H9 (cell line): ENCODE data around the gene LGALS9. TPM values are rescaled to one million over a fixed set of nuclear protein-coding genes. Genes with fewer than 3 reads are reported as not detected.

Source experiments
- DNase-seq: peaks from one replicate; pipeline ENCODE4 v3.0.0-alpha.2; 2017
- H2AFZ ChIP-seq: one replicate; pipeline ENCODE4 v1.6.1; 2013; ENCODE audit warnings: mild to moderate bottlenecking, low read length, control low read depth, moderate library complexity
- H2AK5ac ChIP-seq: 2 replicates; pipeline ENCODE4 v1.6.1; 2013; ENCODE audit warnings: low read length, control low read depth, mixed read lengths; ENCODE audit not compliant: insufficient read length
- H2BK120ac ChIP-seq: one replicate; pipeline ENCODE4 v1.6.1; 2013; ENCODE audit warnings: low read depth, mild to moderate bottlenecking, low read length, control low read depth, inconsistent platforms; ENCODE audit not compliant: poor library complexity, severe bottlenecking
- H2BK12ac ChIP-seq: 2 replicates; pipeline ENCODE4 v1.6.1; 2013; ENCODE audit warnings: low read length, control low read depth, mixed read lengths, low read depth; ENCODE audit not compliant: insufficient read length
- H2BK15ac ChIP-seq: 2 replicates; pipeline ENCODE4 v1.6.1; 2013; ENCODE audit warnings: low read depth, low read length, control low read depth
- H2BK20ac ChIP-seq: one replicate; pipeline ENCODE4 v1.6.1; 2013; ENCODE audit warnings: low read depth, mild to moderate bottlenecking, low read length, control low read depth, inconsistent platforms; ENCODE audit not compliant: poor library complexity, severe bottlenecking
- H2BK5ac ChIP-seq: 2 replicates; pipeline ENCODE4 v1.6.1; 2013; ENCODE audit warnings: low read length, control low read depth, mixed read lengths; ENCODE audit not compliant: insufficient read length
- H3K14ac ChIP-seq: 2 replicates; pipeline ENCODE4 v1.6.1; 2013; ENCODE audit warnings: low read length, control low read depth; ENCODE audit not compliant: insufficient read depth
- H3K18ac ChIP-seq: 2 replicates; pipeline ENCODE4 v1.6.1; 2013; ENCODE audit warnings: low read depth, mild to moderate bottlenecking, mixed read lengths, low read length, control low read depth; ENCODE audit not compliant: insufficient read length
- H3K23ac ChIP-seq: 2 replicates; pipeline ENCODE4 v1.6.1; 2013; ENCODE audit warnings: low read length, control low read depth, mixed read lengths, low read depth; ENCODE audit not compliant: insufficient read length
- H3K23me2 ChIP-seq: 2 replicates; pipeline ENCODE4 v1.6.1; 2013; ENCODE audit warnings: low read depth, mild to moderate bottlenecking, mixed read lengths, low read length, control low read depth; ENCODE audit not compliant: insufficient read length, poor library complexity, severe bottlenecking
- H3K27ac ChIP-seq: 2 replicates; pipeline ENCODE4 v1.5.1; 2013; ENCODE audit warnings: low read length, control low read depth, mixed read lengths, low read depth; ENCODE audit not compliant: insufficient read length
- H3K27me3 ChIP-seq: 2 replicates; pipeline ENCODE4 v1.6.1; 2013; ENCODE audit warnings: low read length, control low read depth, inconsistent platforms; ENCODE audit not compliant: insufficient read depth
- H3K4ac ChIP-seq: 2 replicates; pipeline ENCODE4 v1.6.1; 2013; ENCODE audit warnings: low read depth, mild to moderate bottlenecking, control low read depth, inconsistent platforms, low read length, moderate library complexity
- H3K4me1 ChIP-seq: 2 replicates; pipeline ENCODE4 v1.6.1; 2013; ENCODE audit warnings: low read length, control low read depth, inconsistent platforms; ENCODE audit not compliant: insufficient read depth
- H3K4me2 ChIP-seq: 2 replicates; pipeline ENCODE4 v1.6.1; 2013; ENCODE audit warnings: low read length, control low read depth, mixed read lengths; ENCODE audit not compliant: insufficient read length, insufficient read depth
- H3K56ac ChIP-seq: 2 replicates; pipeline ENCODE4 v1.6.1; 2013; ENCODE audit warnings: low read depth, mild to moderate bottlenecking, mixed read lengths, low read length, control low read depth; ENCODE audit not compliant: insufficient read length
- H3K79me1 ChIP-seq: 2 replicates; pipeline ENCODE4 v1.6.1; 2013; ENCODE audit warnings: low read depth, mild to moderate bottlenecking, moderate library complexity, low read length, control low read depth, inconsistent platforms; ENCODE audit not compliant: insufficient read depth, poor library complexity, severe bottlenecking
- H3K79me2 ChIP-seq: 2 replicates; pipeline ENCODE4 v1.6.1; 2013; ENCODE audit warnings: low read length, control low read depth, inconsistent platforms; ENCODE audit not compliant: insufficient read depth
- H3K9ac ChIP-seq: 2 replicates; pipeline ENCODE4 v1.6.1; 2013; ENCODE audit warnings: low read length, control low read depth, mixed read lengths; ENCODE audit not compliant: insufficient read length; ENCODE audit errors: extremely low read depth
- H3K9me3 ChIP-seq: one replicate; pipeline ENCODE4 v1.6.1; 2013; ENCODE audit warnings: low read depth, low read length, inconsistent platforms; ENCODE audit not compliant: control insufficient read depth
- H3T11ph ChIP-seq: one replicate; pipeline ENCODE4 v1.6.1; 2013; ENCODE audit warnings: mild to moderate bottlenecking, low read length, control low read depth, inconsistent platforms
- H4K20me1 ChIP-seq: one replicate; pipeline ENCODE4 v1.6.1; 2013; ENCODE audit not compliant: control insufficient read depth, insufficient read length, insufficient read depth
- H4K5ac ChIP-seq: 2 replicates; pipeline ENCODE4 v1.6.1; 2013; ENCODE audit warnings: low read depth, mild to moderate bottlenecking, mixed read lengths, low read length, control low read depth; ENCODE audit not compliant: insufficient read length
- H4K8ac ChIP-seq: replicated peaks from 2 replicates; pipeline ENCODE4 v1.6.1; 2013; ENCODE audit warnings: low read length, control low read depth, mixed read lengths, low read depth; ENCODE audit not compliant: insufficient read length
- H4K91ac ChIP-seq: 2 replicates; pipeline ENCODE4 v1.6.1; 2013; ENCODE audit warnings: low read depth, mild to moderate bottlenecking, moderate library complexity, mixed read lengths, low read length, control low read depth; ENCODE audit not compliant: insufficient read length
- H3K27ac Mint-ChIP-seq, 3 experiments: 2 replicates in 2 of 3; 3 replicates in 1 of 3; pipeline ENCODE4 v1.8.0; 2020 to 2021; ENCODE audit warnings: mixed read lengths in 3 of 3, mild to moderate bottlenecking in 1 of 3, moderate library complexity in 1 of 3
- H3K27me3 Mint-ChIP-seq: 2 replicates; pipeline ENCODE4 v1.8.0; 2021; ENCODE audit warnings: low read depth, mild to moderate bottlenecking, moderate library complexity, mixed read lengths
- H3K36me3 Mint-ChIP-seq, 3 experiments: 2 replicates in 2 of 3; 3 replicates in 1 of 3; pipeline ENCODE4 v1.8.0; 2020 to 2021; ENCODE audit warnings: low read depth in 3 of 3, mixed read lengths in 3 of 3; ENCODE audit not compliant: insufficient read depth in 1 of 3
- H3K4me1 Mint-ChIP-seq, 2 experiments: 2 replicates each; pipeline ENCODE4 v1.8.0; 2020; ENCODE audit warnings: mixed read lengths in 2 of 2
- H3K4me3 Mint-ChIP-seq, 2 experiments: 2 replicates in 1 of 2; 3 replicates in 1 of 2; pipeline ENCODE4 v1.8.0; 2020 to 2021; ENCODE audit warnings: mild to moderate bottlenecking in 2 of 2, mixed read lengths in 2 of 2, moderate library complexity in 1 of 2
- H3K9me3 Mint-ChIP-seq, 2 experiments: 2 replicates in 1 of 2; 3 replicates in 1 of 2; pipeline ENCODE4 v1.8.0; 2020; ENCODE audit warnings: mild to moderate bottlenecking in 2 of 2, mixed read lengths in 2 of 2, moderate library complexity in 1 of 2
- WGBS: extraction: QIAGEN DNeasy Blood & Tissue Kit; methylation state at CpG from one replicate; pipeline ENCODE4 v1.1.7; 2013; ENCODE audit warnings: missing lambda C conversion rate, low lambda C conversion rate, mixed read lengths; ENCODE audit not compliant: insufficient read length; ENCODE audit errors: extremely low coverage; 5-methylcytosine and 5-hydroxymethylcytosine counted together
- total RNA-seq: library from RNA; stranded (reverse); gene quantifications from 2 replicates; pipeline ENCODE4 v1.2.1, GENCODE V29; 2021
- TF ChIP-seq, protein P1 (sequence below): fragments of 200-600 bp; sonication (generic); conservative IDR thresholded peaks from 3 replicates; pipeline ENCODE4 v1.8.0; 2021; ENCODE audit warnings: antibody characterized with exemption, mild to moderate bottlenecking

LGALS9 gene
- total RNA-seq, 1 experiment from 2014 or later, result 2.5 TPM

DNA sequence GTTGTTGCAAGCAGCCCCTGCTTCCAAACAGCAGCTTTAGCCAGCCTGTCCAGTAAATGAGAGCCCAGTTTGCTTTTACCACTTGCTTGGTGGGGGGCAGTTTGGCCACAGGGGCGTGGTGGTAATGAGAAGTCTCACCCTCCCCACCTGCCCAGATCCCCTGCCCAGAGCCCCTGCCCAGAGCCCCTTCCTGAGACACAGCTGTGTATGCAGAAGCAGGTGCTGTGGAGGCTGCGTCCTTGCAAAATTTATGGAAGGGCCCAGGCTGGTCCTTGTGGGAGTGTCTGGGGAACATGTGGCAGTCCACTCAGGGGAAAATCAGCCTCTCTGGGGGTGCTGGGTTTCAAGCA, 27.6 kb upstream of the LGALS9 start:
- TF ChIP-seq, protein P1, sequence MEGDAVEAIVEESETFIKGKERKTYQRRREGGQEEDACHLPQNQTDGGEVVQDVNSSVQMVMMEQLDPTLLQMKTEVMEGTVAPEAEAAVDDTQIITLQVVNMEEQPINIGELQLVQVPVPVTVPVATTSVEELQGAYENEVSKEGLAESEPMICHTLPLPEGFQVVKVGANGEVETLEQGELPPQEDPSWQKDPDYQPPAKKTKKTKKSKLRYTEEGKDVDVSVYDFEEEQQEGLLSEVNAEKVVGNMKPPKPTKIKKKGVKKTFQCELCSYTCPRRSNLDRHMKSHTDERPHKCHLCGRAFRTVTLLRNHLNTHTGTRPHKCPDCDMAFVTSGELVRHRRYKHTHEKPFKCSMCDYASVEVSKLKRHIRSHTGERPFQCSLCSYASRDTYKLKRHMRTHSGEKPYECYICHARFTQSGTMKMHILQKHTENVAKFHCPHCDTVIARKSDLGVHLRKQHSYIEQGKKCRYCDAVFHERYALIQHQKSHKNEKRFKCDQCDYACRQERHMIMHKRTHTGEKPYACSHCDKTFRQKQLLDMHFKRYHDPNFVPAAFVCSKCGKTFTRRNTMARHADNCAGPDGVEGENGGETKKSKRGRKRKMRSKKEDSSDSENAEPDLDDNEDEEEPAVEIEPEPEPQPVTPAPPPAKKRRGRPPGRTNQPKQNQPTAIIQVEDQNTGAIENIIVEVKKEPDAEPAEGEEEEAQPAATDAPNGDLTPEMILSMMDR, result no peak
- Histone ChIP-seq H3K79me2 (no peaks in the 10 kb centered on the region), H4K8ac (no peak overlapping the region), H2BK20ac (no peak overlapping the region), H3K14ac (no peak overlapping the region), H4K91ac (no peak overlapping the region), H2BK120ac (no peak overlapping the region), H2AK5ac (no peak overlapping the region), H3K4me1 (no peaks in the 10 kb centered on the region), H4K5ac (no peak overlapping the region), H3K9me3 (no peaks in the 10 kb centered on the region), H3K23ac (no peak overlapping the region), H3K27me3 (no peaks in the 10 kb centered on the region), H2BK12ac (no peak overlapping the region), H4K20me1 (no peaks in the 10 kb centered on the region), H3T11ph (no peak overlapping the region), H2BK15ac (no peak overlapping the region), H3K18ac (no peak overlapping the region), H3K4me2 (no peak overlapping the region), H3K79me1 (no peaks in the 10 kb centered on the region), H3K4ac (no peak overlapping the region), H3K56ac (no peak overlapping the region), H2AFZ (no peak overlapping the region), H3K27ac (no peak overlapping the region), H2BK5ac (no peak overlapping the region), H3K9ac (no peak overlapping the region), H3K23me2 (no peaks in the 10 kb centered on the region)
- Mint-ChIP-seq H3K4me3 (no peak overlapping the region), H3K36me3 (peaks cover 9 to 41% (median 24%) of the 10 kb centered on the region in 3 experiments), H3K27ac (no peak overlapping the region), H3K27me3 (no peaks in the 10 kb centered on the region), H3K4me1 (peaks cover 6 to 8% of the 10 kb centered on the region in 2 experiments), H3K9me3 (no peaks in the 10 kb centered on the region)
- WGBS, result no CpG with 5 or more reads among the region's 2 CpGs
- DNase-seq, result no peak
